GM12878 (cell line): ENCODE results near the gene IL1B. TPM values are rescaled to one million over a fixed set of nuclear protein-coding genes. Genes with fewer than 3 reads are reported as not detected.

Experiments
- CHD1 ChIP-seq: IDR thresholded peaks from 2 replicates; pipeline ENCODE4 v1.6.1; 2012; ENCODE audit warnings: low read depth, low read length, improper control_type of control experiment
- E2F8 ChIP-seq: fragments of 450-650 bp; IDR thresholded peaks from 2 replicates; pipeline ENCODE4 v1.6.1; 2018; ENCODE audit warnings: mild to moderate bottlenecking, low read depth, moderate library complexity; ENCODE audit not compliant: partially characterized antibody
- EGR1 ChIP-seq, 2 experiments: IDR thresholded peaks; 1 replicate in 1 of 2; 2 replicates in 1 of 2; pipeline ENCODE4 v1.6.1; 2011 to 2012; ENCODE audit warnings: low read depth in 2 of 2, low read length in 2 of 2, borderline replicate concordance in 1 of 2, mild to moderate bottlenecking in 1 of 2, moderate library complexity in 1 of 2
- FOXK2 ChIP-seq: fragments of 450-650 bp; IDR thresholded peaks from 2 replicates; pipeline ENCODE4 v1.6.1; 2017; ENCODE audit warnings: mild to moderate bottlenecking, moderate library complexity
- FOXM1 ChIP-seq: IDR thresholded peaks from 2 replicates; pipeline ENCODE4 v1.6.1; 2012; ENCODE audit warnings: low read depth, mild to moderate bottlenecking, inconsistent platforms, low read length, moderate library complexity
- MEF2A ChIP-seq: IDR thresholded peaks from 2 replicates; pipeline ENCODE4 v1.6.1; 2011; ENCODE audit warnings: low read depth, mild to moderate bottlenecking, low read length, moderate library complexity; ENCODE audit not compliant: insufficient read depth
- NR2C1 ChIP-seq: fragments of 450-650 bp; IDR thresholded peaks from 2 replicates; pipeline ENCODE4 v1.6.1; 2017; ENCODE audit warnings: antibody characterized with exemption, mild to moderate bottlenecking, moderate library complexity
- RAD51 ChIP-seq: fragments of 450-650 bp; IDR thresholded peaks from 2 replicates; pipeline ENCODE4 v1.6.1; 2016; ENCODE audit warnings: moderate library complexity, mild to moderate bottlenecking, inconsistent platforms
- SMAD1 ChIP-seq: fragments of 450-650 bp; IDR thresholded peaks from 2 replicates; pipeline ENCODE4 v1.6.1; 2018; ENCODE audit warnings: mild to moderate bottlenecking, low read depth; ENCODE audit not compliant: partially characterized antibody
- STAT3 ChIP-seq: IDR thresholded peaks from 2 replicates; pipeline ENCODE4 v1.6.1; 2011; ENCODE audit warnings: low read depth, low read length, improper control_type of control experiment
- TAF1 ChIP-seq: IDR thresholded peaks from 2 replicates; pipeline ENCODE4 v1.6.1; 2011; ENCODE audit warnings: mild to moderate bottlenecking, low read depth, low read length, borderline replicate concordance
- TBL1XR1 ChIP-seq: IDR thresholded peaks from 2 replicates; pipeline ENCODE4 v1.6.1; 2012; ENCODE audit warnings: low read depth, low read length, improper control_type of control experiment
- TCF3 ChIP-seq: IDR thresholded peaks from 2 replicates; pipeline ENCODE4 v1.6.1; 2012; ENCODE audit warnings: low read depth, mild to moderate bottlenecking, low read length, borderline replicate concordance; ENCODE audit not compliant: insufficient read depth
- ZBTB11 ChIP-seq: fragments of 450-650 bp; formaldehyde crosslinking; IDR thresholded peaks from 2 replicates; pipeline ENCODE4 v1.5.0; 2022; ENCODE audit warnings: mild to moderate bottlenecking, missing genetic modification characterization
- ZNF24 ChIP-seq: fragments of 450-650 bp; IDR thresholded peaks from 2 replicates; pipeline ENCODE4 v1.6.1; 2017; ENCODE audit warnings: antibody characterized with exemption, mild to moderate bottlenecking
- ZNF687 ChIP-seq: fragments of 450-650 bp; IDR thresholded peaks from 2 replicates; pipeline ENCODE4 v1.6.1; 2017; ENCODE audit warnings: mild to moderate bottlenecking, moderate library complexity
- ZZZ3 ChIP-seq: IDR thresholded peaks from 2 replicates; pipeline ENCODE4 v1.6.1; 2011; ENCODE audit warnings: low read depth; ENCODE audit not compliant: control insufficient read depth, insufficient read length
- polyA plus RNA-seq, 11 experiments: library from polyadenylated mRNA; depleted of rRNA in 4 of 11; unstranded in 6 of 11; stranded (reverse) in 5 of 11; fragments of >200 nt; fragmentation: Nextera tagmentation in 4 of 11; fragmentation: Illumina TruSeq in 1 of 11; extraction: Ambion mirVana in 4 of 11; extraction: Trizol in 1 of 11; gene quantifications; 1 replicate in 1 of 11; 2 replicates in 10 of 11; pipeline versions ENCODE4 v1.2.1 to v1.2.3, GENCODE V29; 2011 to 2016; ENCODE audit warnings: inconsistent platforms in 2 of 11, missing spikeins in 2 of 11, low read depth in 1 of 11
- total RNA-seq, 4 experiments: library from RNA; depleted of rRNA in 3 of 4; stranded (reverse); fragments of >200 nt in 3 of 4; fragmentation: Illumina TruSeq in 1 of 4; extraction: Trizol in 1 of 4; gene quantifications; 2 replicates each; pipeline versions ENCODE4 v1.2.1 to v1.2.3, GENCODE V29; 2013 to 2021

IL1B gene
- total and polyA plus RNA-seq, 10 of the 15 experiments (the other 5 are each of a cell fraction or from before 2014, with no cell fraction given) = 0.20 to 1.6 (median 0.84) TPM

- TF ChIP-seq E2F8 (no peak), MEF2A (peak; percentile 55; the same call in 1 of the 2 replicates), TCF3 (no peak), FOXK2 (no peak), NR2C1 (no peak), EGR1 (IDR thresholded peaks at IDR 0.05; ENCODE audit: borderline replicate concordance in 1 of 2, low read depth in 2 of 2, low read length in 2 of 2) (peak in 1 of 2 experiments; percentile 88; a peak in 1 of 3 replicates), ZNF687 (peak; percentile 35), STAT3 (no peak), ZBTB11 (CRISPR knock-in tag) (no peak), RAD51 (no peak), FOXM1 (peak; percentile 91; the same call in 1 of the 2 replicates), ZZZ3 (no peak), SMAD1 (no peak), TAF1 (0 out of 2 replicates have a peak, but pooled peaks have one; percentile 6), ZNF24 (no peak), CHD1 (no peak), TBL1XR1 (no peak)
Measured at GRCh38 chr2:112812318-112813267, 24.0 kb downstream of the IL1B start (continued).
